ENCODE results near the gene ANAPC15.

GRCh38 chr11:72123117-72123653 lies 10.7 kb upstream of the ANAPC15 start:
- no peak for TF ChIP-seq CBX3 (IDR thresholded peaks at IDR 0.05; ENCODE audit: borderline replicate concordance in 1 of 2, low read length in 2 of 2)
- TF ChIP-seq, protein P1, sequence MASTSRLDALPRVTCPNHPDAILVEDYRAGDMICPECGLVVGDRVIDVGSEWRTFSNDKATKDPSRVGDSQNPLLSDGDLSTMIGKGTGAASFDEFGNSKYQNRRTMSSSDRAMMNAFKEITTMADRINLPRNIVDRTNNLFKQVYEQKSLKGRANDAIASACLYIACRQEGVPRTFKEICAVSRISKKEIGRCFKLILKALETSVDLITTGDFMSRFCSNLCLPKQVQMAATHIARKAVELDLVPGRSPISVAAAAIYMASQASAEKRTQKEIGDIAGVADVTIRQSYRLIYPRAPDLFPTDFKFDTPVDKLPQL (IDR thresholded peaks at IDR 0.05; ENCODE audit: extremely low read depth, insufficient read length): no peak
- TF ChIP-seq POLR3A (IDR thresholded peaks at IDR 0.05; ENCODE audit: borderline replicate concordance, extremely low read depth, insufficient read depth, insufficient read length): no peak
